ENCODE measurements around the gene PTP4A1.

The PTP4A1 gene

DNA sequence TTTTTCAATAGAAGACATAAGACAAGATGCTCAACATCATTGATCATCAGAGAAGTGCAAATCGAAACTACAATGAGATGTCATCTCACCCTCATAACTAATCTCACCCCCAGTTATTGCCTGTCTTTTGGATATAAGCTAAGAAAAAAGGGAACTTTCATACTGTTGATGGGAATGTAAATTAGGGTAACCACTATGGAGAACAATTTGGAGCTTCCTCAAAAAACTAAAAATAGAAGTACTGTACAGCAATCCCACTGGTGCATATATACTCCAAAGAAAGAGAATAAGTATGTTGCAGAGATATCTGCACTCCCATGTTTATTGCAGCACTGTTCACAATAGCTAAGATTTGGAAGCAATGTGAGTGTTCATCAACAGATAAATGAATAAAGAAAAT, 37.0 kb downstream of the PTP4A1 start:
- Histone ChIP-seq H3K27me3 (ENCODE audit: control insufficient read depth, insufficient read depth, low read length) (no peaks in the 10 kb centered on the region), H3K9ac (ENCODE audit: low read depth, low read length) (no peak overlapping the region), H3K27ac (ENCODE audit: low read depth, low read length) (no peak overlapping the region), H3K9me3 (ENCODE audit: control insufficient read depth, insufficient read depth, low read length) (no peaks in the 10 kb centered on the region), H3K4me3 (ENCODE audit: low read depth, low read length) (no peak overlapping the region), H3K4me1 (ENCODE audit: control insufficient read depth, insufficient read depth, low read length) (no peaks in the 10 kb centered on the region), H3K36me3 (ENCODE audit: control insufficient read depth, insufficient read depth, low read length) (no peaks in the 10 kb centered on the region)

DNA sequence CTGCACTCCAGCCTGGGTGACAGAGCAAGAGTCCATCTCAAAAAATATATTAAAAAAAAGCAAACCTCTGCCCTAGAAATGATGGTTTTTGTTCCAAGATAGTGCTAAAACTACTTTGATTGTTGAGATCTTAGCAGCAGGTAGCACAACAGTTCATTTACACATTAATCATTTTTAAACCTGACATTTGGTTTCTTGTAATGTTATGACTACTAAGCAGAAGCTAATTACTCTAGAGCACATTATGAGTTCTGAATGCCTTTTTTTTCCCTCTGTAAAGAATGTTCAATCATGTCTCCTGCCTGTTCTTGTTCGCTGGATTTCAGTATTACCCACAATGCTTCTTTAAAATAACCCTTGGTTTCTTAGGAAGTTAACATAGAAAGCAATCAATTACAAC, 38.7 kb downstream of the PTP4A1 start:
- no peaks in the 10 kb centered on the region for H3K9me3 ChIP-seq (ENCODE audit: control insufficient read depth, insufficient read depth, low read length)
- H3K4me1 ChIP-seq (ENCODE audit: control insufficient read depth, insufficient read depth, low read length) = no peaks in the 10 kb centered on the region
- no peak overlapping the region for H3K4me3 ChIP-seq (ENCODE audit: low read depth, low read length)
- H3K27me3 ChIP-seq (ENCODE audit: control insufficient read depth, insufficient read depth, low read length) = no peaks in the 10 kb centered on the region
- no peak overlapping the region for H3K9ac ChIP-seq (ENCODE audit: low read depth, low read length)
- H3K27ac ChIP-seq (ENCODE audit: low read depth, low read length) = no peak overlapping the region
- H3K36me3 ChIP-seq (ENCODE audit: control insufficient read depth, insufficient read depth, low read length) = no peaks in the 10 kb centered on the region

DNA sequence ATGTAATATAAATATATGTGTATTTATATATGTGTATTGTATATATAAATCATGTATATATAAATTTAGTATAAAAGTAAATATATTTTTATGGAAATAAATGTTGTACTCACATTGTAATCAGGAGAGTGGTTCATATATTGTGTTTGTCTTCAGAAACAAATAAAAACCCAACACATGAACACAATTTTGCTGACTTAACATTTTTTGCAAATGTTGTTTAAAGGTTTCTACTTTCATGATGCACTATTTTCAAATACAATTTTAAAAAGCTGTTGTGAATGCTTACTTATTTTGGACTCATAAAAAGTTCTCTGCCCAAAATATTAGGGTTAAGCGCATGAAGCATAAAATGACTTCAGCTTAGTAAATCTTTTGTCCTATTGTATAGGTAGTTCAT, 39.3 kb downstream of the PTP4A1 start:
- no peak overlapping the region for H3K4me3 ChIP-seq (ENCODE audit: low read depth, low read length)
- H3K27me3 ChIP-seq (ENCODE audit: control insufficient read depth, insufficient read depth, low read length) = no peaks in the 10 kb centered on the region
- H3K9ac ChIP-seq (ENCODE audit: low read depth, low read length) = no peak overlapping the region
- no peaks in the 10 kb centered on the region for H3K9me3 ChIP-seq (ENCODE audit: control insufficient read depth, insufficient read depth, low read length)
- no peaks in the 10 kb centered on the region for H3K36me3 ChIP-seq (ENCODE audit: control insufficient read depth, insufficient read depth, low read length)
- no peaks in the 10 kb centered on the region for H3K4me1 ChIP-seq (ENCODE audit: control insufficient read depth, insufficient read depth, low read length)
- H3K27ac ChIP-seq (ENCODE audit: low read depth, low read length) = no peak overlapping the region

DNA sequence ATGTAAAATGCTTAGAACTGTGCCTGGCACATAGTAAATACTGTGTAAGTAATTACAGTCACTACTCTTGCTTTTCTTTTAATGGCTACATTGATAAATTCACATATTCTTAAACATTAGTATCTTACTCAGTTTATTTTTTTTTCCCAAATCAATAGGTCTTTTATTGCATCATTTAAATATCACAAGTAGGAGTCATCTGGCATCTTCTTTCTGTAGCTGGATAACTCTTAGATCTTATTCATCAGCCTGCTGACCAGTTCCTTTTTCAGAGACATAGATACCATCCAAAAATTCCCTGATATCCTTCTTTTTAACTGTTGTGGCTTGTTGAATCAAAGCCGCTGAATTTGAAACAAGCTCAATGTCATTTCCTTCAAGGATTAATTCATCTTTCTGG, 43.3 kb downstream of the PTP4A1 start:
- Histone ChIP-seq H3K27ac (ENCODE audit: low read depth, low read length) (no peak overlapping the region), H3K4me3 (ENCODE audit: low read depth, low read length) (no peak overlapping the region), H3K9ac (ENCODE audit: low read depth, low read length) (no peak overlapping the region), H3K9me3 (ENCODE audit: control insufficient read depth, insufficient read depth, low read length) (no peaks in the 10 kb centered on the region), H3K27me3 (ENCODE audit: control insufficient read depth, insufficient read depth, low read length) (no peaks in the 10 kb centered on the region), H3K4me1 (ENCODE audit: control insufficient read depth, insufficient read depth, low read length) (no peaks in the 10 kb centered on the region), H3K36me3 (ENCODE audit: control insufficient read depth, insufficient read depth, low read length) (no peaks in the 10 kb centered on the region)
